GM23338 (cell line): Measurements from ENCODE around the gene S100A12. TPM values are rescaled to one million over a fixed set of nuclear protein-coding genes. Genes with fewer than 3 reads are reported as not detected.

Source experiments
- ATAC-seq: fragments of 200-7000 bp; cut with Tn5 transposase; 3 replicates; pipeline ENCODE4 v1.9.1; 2020
- DNase-seq: peaks from one replicate; pipeline ENCODE4 v3.0.0-alpha.2; 2015; ENCODE audit warnings: low spot score
- H2AFZ ChIP-seq: fragments of 200-600 bp; sonication (generic); 2 replicates; pipeline ENCODE4 v1.8.0; 2016; ENCODE audit warnings: antibody characterized with exemption, mild to moderate bottlenecking, moderate library complexity
- H3F3A ChIP-seq: fragments of 200-600 bp; sonication (generic); replicated peaks from 2 replicates; pipeline ENCODE4 v1.8.0; 2017; ENCODE audit warnings: antibody characterized with exemption, mixed run types, low read depth
- H3K27ac ChIP-seq: fragments of 200-600 bp; sonication (generic); 2 replicates; pipeline ENCODE4 v1.6.1; 2016; ENCODE audit warnings: low read depth
- H3K27me3 ChIP-seq: fragments of 200-600 bp; sonication (generic); 2 replicates; pipeline ENCODE4 v1.8.0; 2016; ENCODE audit warnings: mild to moderate bottlenecking, mixed run types, moderate library complexity; ENCODE audit not compliant: insufficient read depth
- H3K36me3 ChIP-seq: fragments of 200-600 bp; sonication (generic); 2 replicates; pipeline ENCODE4 v1.8.0; 2016; ENCODE audit warnings: mild to moderate bottlenecking; ENCODE audit not compliant: insufficient read depth
- H3K4me1 ChIP-seq: fragments of 200-600 bp; sonication (generic); 2 replicates; pipeline ENCODE4 v1.8.0; 2016; ENCODE audit warnings: mild to moderate bottlenecking, moderate library complexity; ENCODE audit not compliant: insufficient read depth
- H3K4me2 ChIP-seq: fragments of 200-600 bp; sonication (generic); 2 replicates; pipeline ENCODE4 v1.7.1; 2017; ENCODE audit warnings: mixed run types
- H3K4me3 ChIP-seq: fragments of 200-600 bp; sonication (generic); 2 replicates; pipeline ENCODE4 v1.6.1; 2016; ENCODE audit warnings: mixed run types
- H3K79me2 ChIP-seq: fragments of 200-600 bp; sonication (generic); replicated peaks from 2 replicates; pipeline ENCODE4 v1.8.0; 2017; ENCODE audit warnings: mild to moderate bottlenecking; ENCODE audit not compliant: insufficient read depth
- H3K9me2 ChIP-seq: fragments of 200-600 bp; sonication (generic); 2 replicates; pipeline ENCODE4 v1.8.0; 2017; ENCODE audit not compliant: insufficient read depth
- H4K20me1 ChIP-seq: fragments of 200-600 bp; sonication (generic); replicated peaks from 2 replicates; pipeline ENCODE4 v1.8.0; 2017; ENCODE audit warnings: mild to moderate bottlenecking; ENCODE audit not compliant: insufficient read depth
- H3K27ac Mint-ChIP-seq: 2 replicates; pipeline ENCODE4 v1.8.0; 2020; ENCODE audit warnings: inconsistent platforms, mild to moderate bottlenecking, moderate library complexity, mixed read lengths
- H3K27me3 Mint-ChIP-seq: 3 replicates; pipeline ENCODE4 v1.8.0; 2022; ENCODE audit warnings: low read depth, mild to moderate bottlenecking, moderate library complexity, mixed read lengths, inconsistent platforms; ENCODE audit not compliant: insufficient read depth, poor library complexity
- H3K36me3 Mint-ChIP-seq: 3 replicates; pipeline ENCODE4 v1.8.0; 2021; ENCODE audit warnings: low read depth, mild to moderate bottlenecking, inconsistent platforms, moderate library complexity, mixed read lengths
- H3K4me1 Mint-ChIP-seq: 3 replicates; pipeline ENCODE4 v1.8.0; 2020; ENCODE audit warnings: mild to moderate bottlenecking, inconsistent platforms, mixed read lengths
- H3K4me3 Mint-ChIP-seq: 3 replicates; pipeline ENCODE4 v1.8.0; 2021; ENCODE audit warnings: moderate library complexity, mild to moderate bottlenecking, inconsistent platforms, mixed read lengths
- H3K9me3 Mint-ChIP-seq: 3 replicates; pipeline ENCODE4 v1.8.0; 2020; ENCODE audit warnings: moderate library complexity, mild to moderate bottlenecking, inconsistent platforms, mixed read lengths
- ETS1 ChIP-seq: IDR thresholded peaks from 2 replicates; pipeline ENCODE4 v1.6.1; 2016; ENCODE audit warnings: antibody characterized with exemption
- EZH2 ChIP-seq: fragments of 200-600 bp; sonication (generic); IDR thresholded peaks from one replicate; pipeline ENCODE4 v1.8.0; 2017; ENCODE audit warnings: antibody characterized with exemption, mild to moderate bottlenecking, low read depth; ENCODE audit not compliant: unreplicated experiment
- EZH2phosphoT487 ChIP-seq: fragments of 200-600 bp; sonication (generic); IDR thresholded peaks from one replicate; pipeline ENCODE4 v1.8.1; 2018; ENCODE audit warnings: antibody characterized with exemption; ENCODE audit not compliant: unreplicated experiment
- JUNB ChIP-seq: IDR thresholded peaks from one replicate; pipeline ENCODE4 v1.6.1; 2016; ENCODE audit warnings: antibody characterized with exemption; ENCODE audit not compliant: unreplicated experiment
- NANOG ChIP-seq: IDR thresholded peaks from 2 replicates; pipeline ENCODE4 v1.6.1; 2016; ENCODE audit warnings: antibody characterized with exemption, borderline replicate concordance
- REST ChIP-seq: IDR thresholded peaks from one replicate; pipeline ENCODE4 v1.6.1; 2018; ENCODE audit warnings: antibody characterized with exemption; ENCODE audit not compliant: unreplicated experiment
- STAT1 ChIP-seq: IDR thresholded peaks from one replicate; pipeline ENCODE4 v1.6.1; 2016; ENCODE audit warnings: antibody characterized with exemption; ENCODE audit not compliant: unreplicated experiment
- ZNF114 ChIP-seq: fragments of 250-450 bp; sonication (Bioruptor Pico); IDR thresholded peaks from 2 replicates; pipeline ENCODE4 v1.5.0; 2020; ENCODE audit warnings: mild to moderate bottlenecking, moderate library complexity
- ZNF331 ChIP-seq: fragments of 250-450 bp; sonication (Bioruptor Pico); IDR thresholded peaks from 2 replicates; pipeline ENCODE4 v1.5.0; 2020; ENCODE audit warnings: low read depth, mild to moderate bottlenecking, moderate library complexity
- ZNF462 ChIP-seq: fragments of 250-450 bp; sonication (Bioruptor Pico); IDR thresholded peaks from 2 replicates; pipeline ENCODE4 v1.5.0; 2020; ENCODE audit warnings: mild to moderate bottlenecking, moderate library complexity
- polyA plus RNA-seq: library from polyadenylated mRNA; unstranded; fragments of >200 nt; fragmentation: Nextera tagmentation; extraction: Ambion mirVana; gene quantifications from 2 replicates; pipeline ENCODE4 v1.2.1, GENCODE V29; 2016
- total RNA-seq: library from RNA; depleted of rRNA; stranded (reverse); fragments of >200 nt; shearing (Covaris generic); gene quantifications from 2 replicates; pipeline ENCODE4 v1.2.3, GENCODE V29; 2014

The S100A12 gene
- total and polyA plus RNA-seq, 2 experiments from 2014 or later, result not detected

GRCh38 chr1:153366261-153366660 lies 9.2 kb downstream of the S100A12 start:
- DNase-seq, result no peak
- H2AFZ ChIP-seq, result no peak overlapping the region
- no peaks in the 10 kb centered on the region for H3K36me3 ChIP-seq
- H3K27ac ChIP-seq, result no peak overlapping the region
- no peaks in the 10 kb centered on the region for H4K20me1 ChIP-seq
- H3K27ac Mint-ChIP-seq, result no peak overlapping the region
- ATAC-seq, result no peak
- no peak overlapping the region for H3K4me3 Mint-ChIP-seq
- no peak overlapping the region for H3K4me3 ChIP-seq
- H3K9me2 ChIP-seq, result peaks cover 1% of the 10 kb centered on the region; the same call in 1 of the 2 replicates
- no peaks in the 10 kb centered on the region for H3F3A ChIP-seq
- no peaks in the 10 kb centered on the region for H3K36me3 Mint-ChIP-seq
- TF ChIP-seq ZNF331 (CRISPR knock-in tag) (no peak), REST (no peak), ZNF114 (no peak), NANOG (no peak), EZH2 (no peak)
- no peaks in the 10 kb centered on the region for H3K79me2 ChIP-seq
- H3K4me1 Mint-ChIP-seq, result no peaks in the 10 kb centered on the region
- no peaks in the 10 kb centered on the region for H3K4me1 ChIP-seq
- H3K27me3 ChIP-seq, result no peaks in the 10 kb centered on the region
- no peaks in the 10 kb centered on the region for H3K9me3 Mint-ChIP-seq
- no peak overlapping the region for H3K4me2 ChIP-seq
- peaks cover 5% of the 10 kb centered on the region for H3K27me3 Mint-ChIP-seq

- H3K9me3 Mint-ChIP-seq, result no peaks in the 10 kb centered on the region
- Histone ChIP-seq H3K27ac (no peak overlapping the region), H2AFZ (no peak overlapping the region), H3K36me3 (no peaks in the 10 kb centered on the region), H3K79me2 (no peaks in the 10 kb centered on the region), H3K4me3 (no peak overlapping the region), H3K9me2 (no peaks in the 10 kb centered on the region; the same call in 1 of the 2 replicates), H4K20me1 (no peaks in the 10 kb centered on the region), H3F3A (no peaks in the 10 kb centered on the region), H3K27me3 (no peaks in the 10 kb centered on the region), H3K4me1 (no peaks in the 10 kb centered on the region), H3K4me2 (no peak overlapping the region)
- ATAC-seq (no peak), DNase-seq (no peak)
- no peak overlapping the region for H3K27ac Mint-ChIP-seq
- H3K4me1 Mint-ChIP-seq, result no peaks in the 10 kb centered on the region
- no peak overlapping the region for H3K4me3 Mint-ChIP-seq
- H3K27me3 Mint-ChIP-seq, result peaks cover 3% of the 10 kb centered on the region
- no peak for TF ChIP-seq EZH2phosphoT487
- TF ChIP-seq ZNF462, result no peak
- TF ChIP-seq ZNF114, result no peak
- TF ChIP-seq NANOG, result no peak
- TF ChIP-seq ETS1, result no peak
- no peak for TF ChIP-seq STAT1
- TF ChIP-seq EZH2, result no peak
- no peak for TF ChIP-seq JUNB
- no peak for TF ChIP-seq ZNF331 (CRISPR knock-in tag)
- H3K36me3 Mint-ChIP-seq, result no peaks in the 10 kb centered on the region
Measured at GRCh38 chr1:153365696-153366095, 9.7 kb downstream of the S100A12 start.
